HFFc6 (cell line): ENCODE results near the gene GOLGA7B. TPM values are rescaled to one million over a fixed set of nuclear protein-coding genes. Genes with fewer than 3 reads are reported as not detected.

Experiments used
- DNase-seq: peaks from one replicate; pipeline ENCODE4 v3.0.0-alpha.2; 2018
- H3K27ac Mint-ChIP-seq: 2 replicates; pipeline ENCODE4 v1.8.0; 2020; ENCODE audit warnings: mild to moderate bottlenecking, mixed read lengths
- H3K27me3 Mint-ChIP-seq: 2 replicates; pipeline ENCODE4 v1.8.0; 2021; ENCODE audit warnings: mild to moderate bottlenecking, moderate library complexity, mixed read lengths; ENCODE audit not compliant: insufficient read depth
- H3K36me3 Mint-ChIP-seq: 2 replicates; pipeline ENCODE4 v1.8.0; 2021; ENCODE audit warnings: low read depth, mixed read lengths
- H3K4me1 Mint-ChIP-seq: 2 replicates; pipeline ENCODE4 v1.8.0; 2020; ENCODE audit warnings: low read depth, mixed read lengths
- H3K4me3 Mint-ChIP-seq: 2 replicates; pipeline ENCODE4 v1.8.0; 2020; ENCODE audit warnings: mild to moderate bottlenecking, moderate library complexity, mixed read lengths
- H3K9me3 Mint-ChIP-seq: 2 replicates; pipeline ENCODE4 v1.8.0; 2020; ENCODE audit warnings: mild to moderate bottlenecking, mixed read lengths
- CTCF ChIP-seq: fragments of 200-600 bp; sonication (generic); IDR thresholded peaks from 2 replicates; pipeline ENCODE4 v1.5.0; 2021; ENCODE audit warnings: antibody characterized with exemption, mild to moderate bottlenecking
- total RNA-seq, 6 experiments: library from RNA; stranded (reverse); fragmentation: NEBNext Ultra II Directional; extraction: Animal tissue kit (Norgen Biotek cat#: 25700); gene quantifications; 2 replicates in 1 of 6; 3 replicates in 5 of 6; pipeline ENCODE4 v1.2.3, GENCODE V29; 2021

Gene GOLGA7B
- total RNA-seq, 6 experiments from 2014 or later: not detected

- H3K27me3 Mint-ChIP-seq: peaks cover 14% of the 10 kb centered on the region
- no peaks in the 10 kb centered on the region for H3K4me1 Mint-ChIP-seq
- DNase-seq: no peak
- H3K36me3 Mint-ChIP-seq: no peaks in the 10 kb centered on the region
- no peak for TF ChIP-seq CTCF
- H3K4me3 Mint-ChIP-seq: no peak overlapping the region
- H3K9me3 Mint-ChIP-seq: no peaks in the 10 kb centered on the region
- H3K27ac Mint-ChIP-seq: no peak overlapping the region
Measured at GRCh38 chr10:97915346-97916131, 65.9 kb downstream of the GOLGA7B start.

- H3K27ac Mint-ChIP-seq: no peak overlapping the region
- H3K36me3 Mint-ChIP-seq: no peaks in the 10 kb centered on the region
- TF ChIP-seq CTCF: no peak
- H3K27me3 Mint-ChIP-seq: peaks cover 22% of the 10 kb centered on the region
- H3K9me3 Mint-ChIP-seq: no peaks in the 10 kb centered on the region
- no peak overlapping the region for H3K4me3 Mint-ChIP-seq
- no peak for DNase-seq
- no peaks in the 10 kb centered on the region for H3K4me1 Mint-ChIP-seq
Measured at GRCh38 chr10:97916586-97916985, 66.9 kb downstream of the GOLGA7B start.

- DNase-seq: no peak
- no peaks in the 10 kb centered on the region for H3K36me3 Mint-ChIP-seq
- no peaks in the 10 kb centered on the region for H3K4me1 Mint-ChIP-seq
- H3K27me3 Mint-ChIP-seq: peaks cover 25% of the 10 kb centered on the region
- no peaks in the 10 kb centered on the region for H3K9me3 Mint-ChIP-seq
- no peak for TF ChIP-seq CTCF
- no peak overlapping the region for H3K4me3 Mint-ChIP-seq
- no peak overlapping the region for H3K27ac Mint-ChIP-seq
Measured at GRCh38 chr10:97919012-97919411, 69.4 kb downstream of the GOLGA7B start.

GRCh38 chr10:97920865-97921264 is 71.2 kb downstream of the GOLGA7B start:
- peaks cover 37% of the 10 kb centered on the region for H3K27me3 Mint-ChIP-seq

More at GRCh38 chr10:97920865-97921264, 71.2 kb downstream of the GOLGA7B start:
- TF ChIP-seq CTCF: no peak
- Mint-ChIP-seq H3K36me3 (no peaks in the 10 kb centered on the region), H3K9me3 (no peaks in the 10 kb centered on the region), H3K27ac (no peak overlapping the region), H3K4me3 (no peak overlapping the region), H3K4me1 (no peaks in the 10 kb centered on the region)
- no peak for DNase-seq

Other genes with a start within 250 kb of the GOLGA7B start
- 10 to 100 TPM in 3 of 6 experiments, 1 to 10 TPM in 3; 9.4 to 11.3 (median 10.1) TPM for gene MORN4, start 216.3 kb upstream of the GOLGA7B start, total RNA-seq
- gene PI4K2A, start 209.2 kb upstream of the GOLGA7B start, total RNA-seq: 10 to 100 TPM; 26.7 to 35.3 (median 31.6) TPM
- 10 to 100 TPM; 28.2 to 44.8 (median 39.5) TPM for gene AVPI1, start 162.6 kb upstream of the GOLGA7B start, total RNA-seq
- gene MARVELD1, start 136.1 kb upstream of the GOLGA7B start, total RNA-seq: 10 to 100 TPM; 76.7 to 94.7 (median 80.9) TPM
- gene ZFYVE27, start 112.7 kb upstream of the GOLGA7B start, total RNA-seq: 10 to 100 TPM; 16.6 to 23.0 (median 18.3) TPM
- gene SFRP5, start 77.8 kb upstream of the GOLGA7B start, total RNA-seq: not detected
- not detected for gene CRTAC1, start 180.8 kb downstream of the GOLGA7B start, total RNA-seq